K562 (cell line): ENCODE measurements around the gene CDK9. TPM values are rescaled to one million over a fixed set of nuclear protein-coding genes. Genes with fewer than 3 reads are reported as not detected.

Experiments
- ATF7 ChIP-seq: fragments of 450-650 bp; IDR thresholded peaks from 2 replicates; pipeline ENCODE4 v1.7.1; 2014; ENCODE audit warnings: mild to moderate bottlenecking, moderate library complexity
- CCNT2 ChIP-seq: IDR thresholded peaks from 2 replicates; pipeline ENCODE4 v1.6.1; 2011; ENCODE audit warnings: borderline replicate concordance, low read depth, mild to moderate bottlenecking, moderate library complexity, mixed read lengths, low read length; ENCODE audit not compliant: insufficient read length; ENCODE audit errors: extremely low read depth
- DPF2 ChIP-seq: fragments of 450-650 bp; IDR thresholded peaks from 2 replicates; pipeline ENCODE4 v1.6.1; 2016
- FIP1L1 ChIP-seq: fragments of 200-400 bp; formaldehyde crosslinking; IDR thresholded peaks from 2 replicates; pipeline ENCODE4 v1.6.1; 2018; ENCODE audit warnings: mild to moderate bottlenecking, low read depth, low read length; ENCODE audit not compliant: poor library complexity, severe bottlenecking
- FUS ChIP-seq: fragments of 200-400 bp; formaldehyde crosslinking; optimal IDR thresholded peaks from 2 replicates; pipeline ENCODE3; 2017; ENCODE audit warnings: low read depth, low read length
- HDAC2 ChIP-seq: fragments of 450-650 bp; IDR thresholded peaks from 2 replicates; pipeline ENCODE4 v1.6.1; 2016; ENCODE audit warnings: mild to moderate bottlenecking
- MEIS2 ChIP-seq: fragments of 450-650 bp; IDR thresholded peaks from 2 replicates; pipeline ENCODE4 v1.6.1; 2014; ENCODE audit warnings: mild to moderate bottlenecking; ENCODE audit not compliant: partially characterized antibody
- TFAM ChIP-seq: fragments of 250-450 bp; sonication (Bioruptor Pico); conservative IDR thresholded peaks from 2 replicates; pipeline ENCODE4 v1.5.0; 2021; ENCODE audit warnings: mild to moderate bottlenecking, moderate library complexity
- YY1 ChIP-seq, 3 experiments: IDR thresholded peaks; 2 replicates each; pipeline ENCODE4 v1.6.1; 2011; ENCODE audit warnings: low read length in 2 of 3, mild to moderate bottlenecking in 2 of 3, moderate library complexity in 2 of 3, borderline replicate concordance in 1 of 3, control low read depth in 1 of 3, low read depth in 1 of 3; ENCODE audit not compliant: insufficient read depth in 3 of 3, insufficient replicate concordance in 2 of 3, control insufficient read depth in 1 of 3, insufficient read length in 1 of 3; ENCODE audit errors: extremely low read depth in 1 of 3
- ZNF431 ChIP-seq: sonication (generic); formaldehyde crosslinking; IDR thresholded peaks from 2 replicates; pipeline ENCODE4 v1.8.0; 2022; ENCODE audit warnings: mild to moderate bottlenecking, missing genetic modification reagents
- polyA plus RNA-seq, 8 experiments: library from polyadenylated mRNA; depleted of rRNA in 4 of 8; stranded (reverse) in 5 of 8; unstranded in 3 of 8; fragments of >200 nt; fragmentation: Nextera tagmentation in 2 of 8; fragmentation: Illumina TruSeq in 1 of 8; extraction: Ambion mirVana in 2 of 8; extraction: Trizol in 1 of 8; gene quantifications; 2 replicates each; pipeline versions ENCODE4 v1.2.1 to v1.2.3, GENCODE V29; 2011 to 2014; ENCODE audit warnings: inconsistent platforms in 1 of 8, missing spikeins in 1 of 8
- total RNA-seq, 7 experiments: library from RNA; depleted of rRNA in 6 of 7; stranded (reverse); fragments of >200 nt in 6 of 7; fragmentation: Illumina TruSeq in 2 of 7; extraction: Trizol in 2 of 7; gene quantifications; 2 replicates each; pipeline versions ENCODE4 v1.2.1 to v1.2.3, GENCODE V29; 2011 to 2021; ENCODE audit warnings: low replicate concordance in 1 of 7
- TF ChIP-seq, protein P1 (sequence below): fragments of 450-650 bp; IDR thresholded peaks from 2 replicates; pipeline ENCODE4 v1.6.1; 2016; ENCODE audit warnings: low read depth
- TF ChIP-seq, protein P2 (sequence below): sonication (generic); formaldehyde crosslinking; IDR thresholded peaks from 2 replicates; pipeline ENCODE4 v1.8.0; 2022; ENCODE audit warnings: mild to moderate bottlenecking, missing genetic modification reagents
- TF ChIP-seq, protein P3 (sequence below), 2 experiments: fragments of 450-650 bp; IDR thresholded peaks; 2 replicates each; pipeline ENCODE4 v1.6.1; 2016
- TF ChIP-seq, protein P4 (sequence below): sonication (generic); formaldehyde crosslinking; IDR thresholded peaks from 2 replicates; pipeline ENCODE4 v1.8.1; 2023; ENCODE audit warnings: mild to moderate bottlenecking, missing genetic modification reagents

CDK9 gene
- total and polyA plus RNA-seq, 9 of the 15 experiments (the other 6 are each of a cell fraction or from before 2014, with no cell fraction given) = 4.2 to 78.6 (median 33.0) TPM

DNA sequence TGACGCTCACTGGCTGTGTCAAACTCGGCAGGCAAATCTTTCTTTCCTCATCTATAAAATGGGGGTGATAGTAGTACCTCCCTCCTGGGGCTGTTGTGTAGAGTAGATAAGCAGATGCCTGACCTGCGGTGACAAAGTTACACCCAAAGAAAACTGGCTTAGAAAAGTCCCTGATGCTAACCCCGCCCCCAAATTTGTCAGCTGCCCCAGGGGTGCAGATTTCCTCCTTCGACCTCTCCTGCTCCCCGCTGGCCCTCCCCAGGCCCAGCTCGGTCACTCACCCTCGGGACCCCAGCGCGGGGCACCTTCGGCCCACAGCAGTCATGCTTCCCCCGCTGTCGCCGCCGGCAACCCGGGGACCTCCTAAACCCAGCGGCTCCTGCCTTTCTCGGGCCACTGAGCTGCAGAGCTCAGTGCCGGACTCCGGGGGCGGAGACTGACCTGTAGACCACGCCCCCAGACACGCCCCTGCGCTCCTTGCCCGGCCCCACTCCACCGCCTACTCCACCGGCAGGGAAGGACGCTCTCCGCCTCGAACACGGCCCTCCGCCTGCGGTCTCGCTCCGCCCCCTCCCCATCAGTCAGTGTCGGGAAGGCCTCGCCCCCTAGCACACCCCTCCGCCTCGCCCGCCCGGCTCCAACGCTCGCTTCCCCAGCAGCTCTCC, 14.8 kb upstream of the CDK9 start (continued):
- TF ChIP-seq CCNT2 = peak; percentile 82
- TF ChIP-seq, protein P1, sequence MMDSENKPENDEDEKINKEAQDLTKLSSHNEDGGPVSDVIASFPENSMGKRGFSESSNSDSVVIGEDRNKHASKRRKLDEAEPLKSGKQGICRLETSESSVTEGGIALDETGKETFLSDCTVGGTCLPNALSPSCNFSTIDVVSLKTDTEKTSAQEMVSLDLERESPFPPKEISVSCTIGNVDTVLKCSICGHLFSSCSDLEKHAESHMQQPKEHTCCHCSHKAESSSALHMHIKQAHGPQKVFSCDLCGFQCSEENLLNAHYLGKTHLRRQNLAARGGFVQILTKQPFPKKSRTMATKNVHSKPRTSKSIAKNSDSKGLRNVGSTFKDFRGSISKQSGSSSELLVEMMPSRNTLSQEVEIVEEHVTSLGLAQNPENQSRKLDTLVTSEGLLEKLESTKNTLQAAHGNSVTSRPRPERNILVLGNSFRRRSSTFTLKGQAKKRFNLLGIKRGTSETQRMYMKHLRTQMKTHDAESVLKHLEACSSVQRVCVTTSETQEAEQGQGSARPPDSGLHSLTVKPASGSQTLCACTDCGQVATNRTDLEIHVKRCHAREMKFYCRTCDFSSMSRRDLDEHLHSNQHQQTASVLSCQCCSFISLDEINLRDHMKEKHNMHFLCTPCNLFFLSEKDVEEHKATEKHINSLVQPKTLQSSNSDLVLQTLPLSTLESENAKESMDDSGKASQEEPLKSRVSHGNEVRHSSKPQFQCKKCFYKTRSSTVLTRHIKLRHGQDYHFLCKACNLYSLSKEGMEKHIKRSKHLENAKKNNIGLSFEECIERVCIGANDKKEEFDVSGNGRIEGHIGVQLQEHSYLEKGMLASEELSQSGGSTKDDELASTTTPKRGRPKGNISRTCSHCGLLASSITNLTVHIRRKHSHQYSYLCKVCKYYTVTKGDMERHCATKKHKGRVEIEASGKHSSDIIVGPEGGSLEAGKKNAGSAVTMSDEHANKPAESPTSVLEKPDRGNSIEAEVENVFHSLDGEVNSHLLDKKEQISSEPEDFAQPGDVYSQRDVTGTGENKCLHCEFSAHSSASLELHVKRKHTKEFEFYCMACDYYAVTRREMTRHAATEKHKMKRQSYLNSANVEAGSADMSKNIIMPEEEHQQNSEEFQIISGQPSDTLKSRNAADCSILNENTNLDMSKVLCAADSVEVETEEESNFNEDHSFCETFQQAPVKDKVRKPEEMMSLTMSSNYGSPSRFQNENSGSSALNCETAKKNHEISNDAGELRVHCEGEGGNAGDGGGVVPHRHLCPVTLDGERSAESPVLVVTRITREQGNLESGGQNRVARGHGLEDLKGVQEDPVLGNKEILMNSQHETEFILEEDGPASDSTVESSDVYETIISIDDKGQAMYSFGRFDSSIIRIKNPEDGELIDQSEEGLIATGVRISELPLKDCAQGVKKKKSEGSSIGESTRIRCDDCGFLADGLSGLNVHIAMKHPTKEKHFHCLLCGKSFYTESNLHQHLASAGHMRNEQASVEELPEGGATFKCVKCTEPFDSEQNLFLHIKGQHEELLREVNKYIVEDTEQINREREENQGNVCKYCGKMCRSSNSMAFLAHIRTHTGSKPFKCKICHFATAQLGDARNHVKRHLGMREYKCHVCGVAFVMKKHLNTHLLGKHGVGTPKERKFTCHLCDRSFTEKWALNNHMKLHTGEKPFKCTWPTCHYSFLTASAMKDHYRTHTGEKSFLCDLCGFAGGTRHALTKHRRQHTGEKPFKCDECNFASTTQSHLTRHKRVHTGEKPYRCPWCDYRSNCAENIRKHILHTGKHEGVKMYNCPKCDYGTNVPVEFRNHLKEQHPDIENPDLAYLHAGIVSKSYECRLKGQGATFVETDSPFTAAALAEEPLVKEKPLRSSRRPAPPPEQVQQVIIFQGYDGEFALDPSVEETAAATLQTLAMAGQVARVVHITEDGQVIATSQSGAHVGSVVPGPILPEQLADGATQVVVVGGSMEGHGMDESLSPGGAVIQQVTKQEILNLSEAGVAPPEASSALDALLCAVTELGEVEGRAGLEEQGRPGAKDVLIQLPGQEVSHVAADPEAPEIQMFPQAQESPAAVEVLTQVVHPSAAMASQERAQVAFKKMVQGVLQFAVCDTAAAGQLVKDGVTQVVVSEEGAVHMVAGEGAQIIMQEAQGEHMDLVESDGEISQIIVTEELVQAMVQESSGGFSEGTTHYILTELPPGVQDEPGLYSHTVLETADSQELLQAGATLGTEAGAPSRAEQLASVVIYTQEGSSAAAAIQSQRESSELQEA = no peak
- peak in 1 of 3 experiments; percentile 22 for TF ChIP-seq YY1 (IDR thresholded peaks at IDR 0.05; ENCODE audit: borderline replicate concordance in 1 of 3, control insufficient read depth in 1 of 3, extremely low read depth in 1 of 3, insufficient read depth in 3 of 3, insufficient read length in 1 of 3, insufficient replicate concordance in 2 of 3, low read depth in 1 of 3, low read length in 2 of 3)
- TF ChIP-seq HDAC2 = 0 out of 2 replicates have a peak, but pooled peaks have one; percentile 45
- TF ChIP-seq TFAM (CRISPR knock-in tag) = no peak
- TF ChIP-seq, protein P2, sequence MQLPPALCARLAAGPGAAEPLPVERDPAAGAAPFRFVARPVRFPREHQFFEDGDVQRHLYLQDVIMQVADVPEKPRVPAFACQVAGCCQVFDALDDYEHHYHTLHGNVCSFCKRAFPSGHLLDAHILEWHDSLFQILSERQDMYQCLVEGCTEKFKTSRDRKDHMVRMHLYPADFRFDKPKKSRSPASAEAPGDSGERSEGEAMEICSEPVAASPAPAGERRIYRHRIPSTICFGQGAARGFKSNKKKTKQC (CRISPR knock-in tag) = peak; percentile 13; the same call in 1 of the 2 replicates
- TF ChIP-seq FIP1L1 = peak; percentile 47
- TF ChIP-seq, protein P3, sequence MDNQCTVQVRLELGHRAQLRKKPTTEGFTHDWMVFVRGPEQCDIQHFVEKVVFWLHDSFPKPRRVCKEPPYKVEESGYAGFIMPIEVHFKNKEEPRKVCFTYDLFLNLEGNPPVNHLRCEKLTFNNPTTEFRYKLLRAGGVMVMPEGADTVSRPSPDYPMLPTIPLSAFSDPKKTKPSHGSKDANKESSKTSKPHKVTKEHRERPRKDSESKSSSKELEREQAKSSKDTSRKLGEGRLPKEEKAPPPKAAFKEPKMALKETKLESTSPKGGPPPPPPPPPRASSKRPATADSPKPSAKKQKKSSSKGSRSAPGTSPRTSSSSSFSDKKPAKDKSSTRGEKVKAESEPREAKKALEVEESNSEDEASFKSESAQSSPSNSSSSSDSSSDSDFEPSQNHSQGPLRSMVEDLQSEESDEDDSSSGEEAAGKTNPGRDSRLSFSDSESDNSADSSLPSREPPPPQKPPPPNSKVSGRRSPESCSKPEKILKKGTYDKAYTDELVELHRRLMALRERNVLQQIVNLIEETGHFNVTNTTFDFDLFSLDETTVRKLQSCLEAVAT (IDR thresholded peaks at IDR 0.05) = peak in 1 of 2 experiments; percentile 60; a peak in 1 of 4 replicates
- no peak for TF ChIP-seq ZNF431 (CRISPR knock-in tag)
- TF ChIP-seq, protein P4, sequence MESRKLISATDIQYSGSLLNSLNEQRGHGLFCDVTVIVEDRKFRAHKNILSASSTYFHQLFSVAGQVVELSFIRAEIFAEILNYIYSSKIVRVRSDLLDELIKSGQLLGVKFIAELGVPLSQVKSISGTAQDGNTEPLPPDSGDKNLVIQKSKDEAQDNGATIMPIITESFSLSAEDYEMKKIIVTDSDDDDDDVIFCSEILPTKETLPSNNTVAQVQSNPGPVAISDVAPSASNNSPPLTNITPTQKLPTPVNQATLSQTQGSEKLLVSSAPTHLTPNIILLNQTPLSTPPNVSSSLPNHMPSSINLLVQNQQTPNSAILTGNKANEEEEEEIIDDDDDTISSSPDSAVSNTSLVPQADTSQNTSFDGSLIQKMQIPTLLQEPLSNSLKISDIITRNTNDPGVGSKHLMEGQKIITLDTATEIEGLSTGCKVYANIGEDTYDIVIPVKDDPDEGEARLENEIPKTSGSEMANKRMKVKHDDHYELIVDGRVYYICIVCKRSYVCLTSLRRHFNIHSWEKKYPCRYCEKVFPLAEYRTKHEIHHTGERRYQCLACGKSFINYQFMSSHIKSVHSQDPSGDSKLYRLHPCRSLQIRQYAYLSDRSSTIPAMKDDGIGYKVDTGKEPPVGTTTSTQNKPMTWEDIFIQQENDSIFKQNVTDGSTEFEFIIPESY (CRISPR knock-in tag) = no peak
- TF ChIP-seq DPF2 = peak; percentile 38
- TF ChIP-seq FUS = no peak
- peak; percentile 77 for TF ChIP-seq ATF7
- TF ChIP-seq MEIS2 = peak; percentile 100
